OCI-LY3 (cell line): ENCODE data around the gene CYSRT1.
A peak's percentile ranks its signal among the peaks of the same experiment; 100 is the strongest.
"Not testable (repeated sequence)": the region's sequence is repeated elsewhere in the genome, so short reads cannot be mapped to it uniquely, and the experiment has no call there.

Experiments used
- H2AFZ ChIP-seq: fragments of 200-600, 300-600 bp; shearing (Covaris generic); 2 replicates; pipeline ENCODE4 v1.6.0; 2014; ENCODE audit warnings: antibody characterized with exemption, low read depth, low read length
- H3K27ac ChIP-seq: fragments of 200-600, 300-600 bp; sonication (generic); 2 replicates; pipeline ENCODE4 v1.5.1; 2014; ENCODE audit warnings: mild to moderate bottlenecking, low read length, moderate library complexity, mixed read lengths
- H3K27me3 ChIP-seq: fragments of 200-600, 300-600 bp; sonication (generic); 2 replicates; pipeline ENCODE4 v1.6.1; 2014; ENCODE audit warnings: low read depth, low read length, mixed read lengths
- H3K36me3 ChIP-seq: fragments of 200-600, 300-600 bp; sonication (generic); replicated peaks from 2 replicates; pipeline ENCODE3; 2014; ENCODE audit warnings: low read depth, low read length, mixed read lengths
- H3K4me1 ChIP-seq: fragments of 300-600, 200-600 bp; sonication (generic); 2 replicates; pipeline ENCODE4 v1.6.1; 2014; ENCODE audit warnings: low read length, mixed read lengths
- H3K4me2 ChIP-seq: fragments of 200-600, 300-600 bp; sonication (generic); 2 replicates; pipeline ENCODE4 v1.6.1; 2014; ENCODE audit warnings: low read length, mixed read lengths
- H3K4me3 ChIP-seq: fragments of 300-600, 200-600 bp; sonication (generic); 2 replicates; pipeline ENCODE4 v1.5.1; 2014; ENCODE audit warnings: antibody characterized with exemption, mild to moderate bottlenecking, low read length, moderate library complexity
- H3K79me2 ChIP-seq: fragments of 300-600, 200-600 bp; shearing (Covaris generic); 2 replicates; pipeline ENCODE4 v1.6.1; 2014; ENCODE audit warnings: mild to moderate bottlenecking, low read length, mixed read lengths
- H3K9ac ChIP-seq: fragments of 300-600, 200-600 bp; shearing (Covaris generic); 2 replicates; pipeline ENCODE4 v1.6.0; 2014; ENCODE audit warnings: mild to moderate bottlenecking, low read length, moderate library complexity
- H3K9me3 ChIP-seq: fragments of 200-600, 300-600 bp; shearing (Covaris generic); 2 replicates; pipeline ENCODE4 v1.6.1; 2014; ENCODE audit warnings: low read length, mixed read lengths; ENCODE audit not compliant: insufficient read depth
- H4K20me1 ChIP-seq: fragments of 200-600, 300-600 bp; sonication (generic); 2 replicates; pipeline ENCODE4 v1.6.1; 2016; ENCODE audit warnings: low read length, mixed read lengths; ENCODE audit not compliant: insufficient read depth
- EZH2phosphoT487 ChIP-seq: fragments of 200-600 bp; shearing (Covaris generic); IDR thresholded peaks from 2 replicates; pipeline ENCODE4 v1.6.1; 2018; ENCODE audit warnings: antibody characterized with exemption, mixed run types, low read depth
- TF ChIP-seq, protein P1 (sequence below): fragments of 200-600, 300-600 bp; sonication (generic); IDR thresholded peaks from 2 replicates; pipeline ENCODE4 v1.5.1; 2014; ENCODE audit warnings: antibody characterized with exemption, low read length, low read depth

CYSRT1 gene

DNA sequence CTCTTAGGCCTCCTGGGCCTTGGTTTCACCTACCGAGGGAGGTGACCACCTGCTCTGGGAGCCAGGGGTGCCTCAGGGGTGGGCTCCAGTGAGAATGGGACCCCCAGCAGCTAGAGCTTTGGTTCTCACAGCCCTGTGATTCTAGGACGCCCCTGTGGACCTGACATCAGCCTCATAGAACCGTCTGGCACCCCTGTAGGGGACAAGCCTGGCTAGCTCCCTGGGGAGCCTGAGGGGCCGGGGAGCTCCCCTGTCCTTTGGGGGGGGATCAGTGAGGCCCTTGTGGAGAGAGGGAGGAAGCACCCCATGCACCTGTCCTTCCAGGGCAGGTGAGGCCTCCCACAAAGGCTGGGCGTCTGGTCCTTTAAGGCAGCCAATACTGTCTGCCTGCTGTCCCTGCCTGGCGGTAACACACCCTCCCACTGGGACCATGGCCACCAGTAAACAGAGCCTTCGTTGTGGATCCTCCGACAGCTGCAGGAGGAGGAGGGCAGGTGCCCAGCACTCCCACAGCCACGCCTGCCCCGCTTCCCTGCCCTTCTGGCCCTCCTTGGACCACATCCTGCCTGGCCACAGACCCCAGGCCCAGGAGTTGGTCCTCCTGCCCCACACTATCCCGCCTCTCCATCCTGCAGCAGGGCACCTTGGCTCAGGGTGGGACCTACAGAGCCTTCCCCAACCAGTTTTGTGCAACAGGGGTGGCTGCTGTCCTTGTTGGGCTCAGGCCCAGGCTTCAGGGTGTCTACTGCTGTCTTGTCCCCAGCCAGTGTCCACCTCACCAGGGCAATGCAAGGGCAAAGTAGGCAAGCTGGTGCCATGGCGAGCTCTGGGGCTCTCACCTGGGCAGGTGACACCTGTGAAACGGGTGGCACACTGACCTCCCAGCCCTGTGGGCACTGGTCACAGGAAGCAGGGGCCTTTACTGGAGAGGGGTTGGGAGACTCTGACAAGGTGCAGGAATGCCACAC, 13.1 kb downstream of the CYSRT1 start:
- Histone ChIP-seq H3K4me1 (peaks cover 49% of the 10 kb centered on the region), H3K27ac (peak overlapping the region; percentile 21; the same call in 1 of the 2 replicates), H3K36me3 (peaks cover 10% of the 10 kb centered on the region), H3K9me3 (no peaks in the 10 kb centered on the region), H2AFZ (no peak overlapping the region), H3K27me3 (0 out of 2 replicates have a peak, but pooled peaks cover 2% of the 10 kb centered on the region), H3K9ac (peak overlapping the region; percentile 62; the same call in 1 of the 2 replicates), H3K79me2 (peaks cover 45% of the 10 kb centered on the region), H3K4me3 (peak overlapping the region; percentile 82; the same call in 1 of the 2 replicates), H3K4me2 (peak overlapping the region; percentile 96), H4K20me1 (peaks cover 15% of the 10 kb centered on the region)
- TF ChIP-seq, protein P1, sequence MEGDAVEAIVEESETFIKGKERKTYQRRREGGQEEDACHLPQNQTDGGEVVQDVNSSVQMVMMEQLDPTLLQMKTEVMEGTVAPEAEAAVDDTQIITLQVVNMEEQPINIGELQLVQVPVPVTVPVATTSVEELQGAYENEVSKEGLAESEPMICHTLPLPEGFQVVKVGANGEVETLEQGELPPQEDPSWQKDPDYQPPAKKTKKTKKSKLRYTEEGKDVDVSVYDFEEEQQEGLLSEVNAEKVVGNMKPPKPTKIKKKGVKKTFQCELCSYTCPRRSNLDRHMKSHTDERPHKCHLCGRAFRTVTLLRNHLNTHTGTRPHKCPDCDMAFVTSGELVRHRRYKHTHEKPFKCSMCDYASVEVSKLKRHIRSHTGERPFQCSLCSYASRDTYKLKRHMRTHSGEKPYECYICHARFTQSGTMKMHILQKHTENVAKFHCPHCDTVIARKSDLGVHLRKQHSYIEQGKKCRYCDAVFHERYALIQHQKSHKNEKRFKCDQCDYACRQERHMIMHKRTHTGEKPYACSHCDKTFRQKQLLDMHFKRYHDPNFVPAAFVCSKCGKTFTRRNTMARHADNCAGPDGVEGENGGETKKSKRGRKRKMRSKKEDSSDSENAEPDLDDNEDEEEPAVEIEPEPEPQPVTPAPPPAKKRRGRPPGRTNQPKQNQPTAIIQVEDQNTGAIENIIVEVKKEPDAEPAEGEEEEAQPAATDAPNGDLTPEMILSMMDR = no peak
- TF ChIP-seq EZH2phosphoT487 = no peak

DNA sequence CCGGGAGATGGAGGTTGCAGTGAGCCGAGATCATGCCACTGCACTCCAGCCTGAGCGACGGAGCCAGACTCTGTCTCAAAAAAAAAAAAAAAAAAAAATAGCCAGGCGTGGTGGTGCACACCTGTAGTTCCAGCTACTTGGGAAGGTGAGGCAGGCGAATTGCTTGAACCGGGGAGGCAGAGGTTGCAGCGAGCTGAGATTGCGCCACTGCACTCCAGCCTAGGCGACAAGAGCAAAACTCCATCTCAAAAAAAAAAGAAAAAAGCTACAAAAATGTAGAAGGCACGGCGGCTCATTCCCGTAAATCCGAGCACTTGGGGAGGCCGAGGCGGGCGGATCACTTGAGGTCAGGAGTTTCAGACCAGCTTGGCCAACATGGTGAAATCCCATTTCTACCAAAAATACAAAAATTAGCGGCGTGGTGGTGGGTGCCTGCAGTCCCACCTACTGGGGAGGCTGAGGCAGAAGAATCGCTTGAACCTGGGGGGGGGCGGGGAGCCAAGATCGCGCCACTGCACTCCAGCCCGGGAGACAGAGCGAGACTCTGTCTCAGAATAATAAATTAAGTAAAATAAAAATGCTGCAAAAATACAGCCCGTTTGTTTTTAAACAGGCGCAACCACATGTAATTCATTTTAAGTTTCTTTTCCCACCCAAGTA, 14.7 kb downstream of the CYSRT1 start:
- Histone ChIP-seq H3K4me3 (peak overlapping the region; percentile 85), H3K4me2 (peak overlapping the region; percentile 78), H3K36me3 (peaks cover 20% of the 10 kb centered on the region), H3K27ac (peak overlapping the region; percentile 88), H4K20me1 (peaks cover 26% of the 10 kb centered on the region), H3K4me1 (peaks cover 43% of the 10 kb centered on the region), H3K79me2 (peaks cover 47% of the 10 kb centered on the region), H3K9ac (peak overlapping the region; percentile 87)
- not testable (repeated sequence) for H3K9me3 ChIP-seq, H2AFZ ChIP-seq, H3K27me3 ChIP-seq

DNA sequence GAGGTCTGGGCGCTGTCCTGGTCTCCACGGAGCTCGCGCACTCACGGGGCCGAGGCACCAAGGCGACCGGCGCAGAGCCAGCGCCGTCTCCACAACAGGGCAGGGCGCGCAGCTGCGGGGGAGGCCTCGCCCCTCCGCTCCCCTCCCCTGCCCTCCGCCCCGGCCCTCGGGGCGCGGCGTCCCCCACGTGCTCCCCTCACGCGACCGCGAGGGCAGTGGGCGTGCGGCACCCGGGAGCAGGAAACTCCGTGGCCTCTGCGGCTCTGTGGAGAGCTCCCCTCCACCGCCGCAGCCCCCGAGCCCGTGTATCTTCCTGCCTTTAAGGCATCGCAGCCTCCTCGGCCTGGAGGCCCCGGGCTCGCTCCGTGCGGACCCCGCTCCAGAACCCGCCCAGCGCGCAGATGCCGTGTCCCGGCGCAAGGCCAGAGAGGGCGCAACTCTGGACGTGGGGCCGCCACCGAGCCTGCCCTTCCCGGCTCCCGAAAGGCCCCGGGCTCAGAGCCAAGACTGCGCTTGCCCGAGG, 15.4 kb downstream of the CYSRT1 start:
- Histone ChIP-seq H2AFZ (no peak overlapping the region; the same call in 1 of the 2 replicates), H3K27ac (peak overlapping the region; percentile 88), H3K9me3 (no peaks in the 10 kb centered on the region), H3K4me3 (peak overlapping the region; percentile 85), H4K20me1 (peaks cover 26% of the 10 kb centered on the region), H3K4me2 (peak overlapping the region; percentile 78), H3K9ac (peak overlapping the region; percentile 87), H3K79me2 (peaks cover 47% of the 10 kb centered on the region), H3K4me1 (peaks cover 36% of the 10 kb centered on the region), H3K36me3 (peaks cover 20% of the 10 kb centered on the region), H3K27me3 (no peaks in the 10 kb centered on the region)
- no peak for TF ChIP-seq EZH2phosphoT487
- TF ChIP-seq, protein P1 = no peak

DNA sequence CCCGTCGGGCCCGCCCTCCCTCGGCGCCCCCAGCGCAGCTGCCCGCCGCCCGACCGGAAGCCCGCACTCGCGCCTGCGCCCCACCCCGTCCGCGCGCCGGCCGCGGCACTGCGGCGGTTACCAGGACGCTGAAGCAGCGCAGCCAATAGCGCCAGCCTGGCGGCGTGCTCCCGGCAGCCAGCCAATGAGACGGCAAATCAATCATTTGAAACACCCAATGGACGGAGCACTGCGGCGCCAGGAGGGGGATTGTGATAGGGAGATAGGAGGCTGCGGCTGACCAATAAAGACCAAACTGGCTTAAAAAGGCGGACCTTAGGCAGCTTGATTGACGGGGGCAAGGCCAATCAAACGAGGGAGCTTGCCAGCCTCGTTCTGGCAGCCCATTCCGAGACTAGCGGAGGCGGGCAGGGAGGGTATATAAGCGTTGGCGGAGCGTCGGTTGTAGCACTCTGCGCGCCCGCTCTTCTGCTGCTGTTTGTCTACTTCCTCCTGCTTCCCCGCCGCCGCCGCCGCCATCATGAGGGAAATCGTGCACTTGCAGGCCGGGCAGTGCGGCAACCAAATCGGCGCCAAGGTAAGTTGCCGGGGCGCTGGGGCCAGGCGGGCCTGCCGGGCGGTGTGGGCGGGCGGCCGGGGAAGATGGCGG, 16.0 kb downstream of the CYSRT1 start, which contains the start of gene TUBB4B:
TUBB4B (plus strand) TSS at position 447 of the 649 bp plus-strand sequence; CDS start at position 521, 74 bp downstream.
- Histone ChIP-seq H3K36me3 (peaks cover 20% of the 10 kb centered on the region), H3K79me2 (peaks cover 47% of the 10 kb centered on the region), H3K4me2 (peak within 1 kb of the TSS; percentile 95), H4K20me1 (peaks cover 26% of the 10 kb centered on the region), H2AFZ (no peak within 1 kb of the TSS; the same call in 1 of the 2 replicates), H3K4me3 (peak within 1 kb of the TSS; percentile 97), H3K4me1 (peaks cover 30% of the 10 kb centered on the region), H3K9ac (peak within 1 kb of the TSS; percentile 91), H3K27ac (peak within 1 kb of the TSS; percentile 88), H3K9me3 (no peaks in the 10 kb centered on the region), H3K27me3 (no peaks in the 10 kb centered on the region)
- TF ChIP-seq, protein P1 = no peak
- TF ChIP-seq EZH2phosphoT487 = no peak
